GM19099 (cell line): Measurements from ENCODE around the gene FAAH2.

Experiments
- POLR2A ChIP-seq: IDR thresholded peaks from 3 replicates; pipeline ENCODE4 v1.6.1; 2011; ENCODE audit warnings: low read depth; ENCODE audit not compliant: insufficient read length; ENCODE audit errors: extremely low read depth

FAAH2 gene

DNA sequence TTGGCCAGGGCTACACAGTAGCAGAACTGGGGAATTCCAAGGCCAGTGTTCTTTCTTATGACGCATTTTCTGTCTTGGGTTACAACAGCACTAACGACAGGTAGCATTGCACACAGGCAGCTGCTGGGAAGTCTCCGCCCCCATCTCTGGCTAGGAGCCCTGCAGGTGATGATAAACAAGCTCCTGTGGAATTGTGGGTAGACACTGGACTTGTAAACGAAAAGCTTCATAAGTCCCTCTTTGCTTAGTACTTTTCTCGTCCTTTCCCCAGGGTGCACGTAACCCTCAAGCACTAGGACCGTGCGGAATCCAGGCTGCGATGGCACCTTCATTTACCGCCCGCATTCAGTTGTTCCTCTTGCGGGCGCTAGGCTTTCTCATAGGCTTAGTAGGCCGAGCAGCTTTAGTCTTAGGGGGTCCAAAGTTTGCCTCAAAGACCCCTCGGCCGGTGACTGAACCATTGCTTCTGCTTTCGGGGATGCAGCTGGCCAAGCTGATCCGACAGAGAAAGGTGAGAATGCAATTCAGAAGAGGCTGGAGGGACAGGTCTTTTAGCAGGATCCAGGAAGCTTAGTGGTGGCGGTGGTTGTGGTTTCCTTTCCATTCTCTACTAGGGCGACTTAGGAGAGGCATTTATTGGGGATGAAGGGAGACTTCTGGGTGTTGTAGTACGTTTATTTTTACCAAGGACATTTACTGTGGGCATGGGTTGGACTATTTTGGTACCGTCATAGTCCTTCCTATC lies at the start of gene FAAH2:
FAAH2 (plus strand) TSS at position 200 of the 745 bp plus-strand sequence; CDS start at position 320, 120 bp downstream.
- TF ChIP-seq POLR2A: no peak

- TF ChIP-seq POLR2A: no peak
Observed at GRCh38 chrX:57241967-57242366, 44.5 kb upstream of the FAAH2 start.

DNA sequence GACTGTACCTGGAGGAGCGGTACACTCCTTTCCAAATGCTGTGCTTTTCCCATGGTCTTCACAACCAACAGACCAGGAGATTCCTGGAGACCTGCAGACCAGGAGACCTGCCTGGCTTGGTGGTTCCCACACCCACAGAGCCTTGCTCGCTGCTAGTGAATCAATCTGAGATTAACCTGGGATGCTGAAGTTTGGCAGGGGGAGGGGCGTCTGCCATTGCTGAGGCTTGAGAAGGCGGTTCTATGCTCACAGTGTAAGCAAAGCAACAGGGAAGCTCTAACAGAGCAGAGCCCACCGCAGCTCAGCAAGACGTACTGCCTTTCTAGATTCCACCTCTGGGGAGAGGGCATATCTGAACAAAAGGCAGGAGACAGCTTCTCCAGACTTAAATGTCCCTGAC lies 34.5 kb upstream of the FAAH2 start:
- no peak for TF ChIP-seq POLR2A

- no peak for TF ChIP-seq POLR2A
Observed at GRCh38 chrX:57265126-57265525, 21.4 kb upstream of the FAAH2 start.

DNA sequence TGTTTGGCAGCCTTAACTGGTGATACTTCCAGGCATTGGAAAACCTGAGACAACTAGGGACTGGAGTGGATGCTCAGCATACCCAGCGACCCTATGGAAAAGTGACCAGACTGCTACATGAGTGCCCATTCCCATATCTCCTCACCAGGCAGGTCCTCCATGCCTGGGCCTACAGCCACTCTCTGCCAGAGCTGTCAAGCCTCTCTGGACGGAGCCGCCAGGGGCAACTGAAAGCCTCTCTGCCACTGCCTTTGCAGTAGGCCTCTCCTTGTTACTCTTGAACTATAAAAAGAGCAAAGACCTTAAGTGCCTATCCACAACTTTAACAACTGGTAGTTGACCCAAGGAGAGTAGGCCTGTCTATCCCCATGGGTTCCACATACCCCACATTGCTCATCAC lies 20.2 kb upstream of the FAAH2 start:
- no peak for TF ChIP-seq POLR2A

DNA sequence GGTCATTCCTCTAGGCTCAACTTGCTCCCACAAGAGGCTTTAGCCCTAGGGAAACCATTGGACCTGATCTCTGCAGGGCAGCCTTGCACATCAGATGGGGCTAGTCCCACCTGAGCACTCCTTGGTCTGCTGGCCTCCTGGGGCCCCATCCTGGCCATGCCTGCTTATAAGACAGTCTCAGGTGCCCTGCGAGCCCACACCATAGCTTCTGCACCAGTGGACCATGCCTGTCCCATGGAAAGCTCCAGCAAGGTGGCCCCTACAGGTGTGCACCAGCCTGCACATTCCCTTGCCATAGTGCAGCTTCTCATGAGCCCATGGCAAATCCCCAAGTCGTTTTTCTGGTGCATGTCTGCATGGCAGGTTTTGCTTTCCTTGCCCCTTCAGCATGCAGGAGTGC lies 19.6 kb upstream of the FAAH2 start:
- TF ChIP-seq POLR2A: no peak

GRCh38 chrX:57267308-57267707 lies 19.2 kb upstream of the FAAH2 start:
- no peak for TF ChIP-seq POLR2A

- TF ChIP-seq POLR2A: no peak
Observed at GRCh38 chrX:57270980-57271379, 15.5 kb upstream of the FAAH2 start.

GRCh38 chrX:57282568-57282967 lies 3.9 kb upstream of the FAAH2 start:
- TF ChIP-seq POLR2A: no peak

GRCh38 chrX:57285001-57285400 lies 1.5 kb upstream of the FAAH2 start:
- no peak for TF ChIP-seq POLR2A

- TF ChIP-seq POLR2A: no peak
Observed at GRCh38 chrX:57289089-57289488, 2.6 kb downstream of the FAAH2 start.

GRCh38 chrX:57294961-57295360 lies 8.5 kb downstream of the FAAH2 start:
- TF ChIP-seq POLR2A: no peak

- no peak for TF ChIP-seq POLR2A
Observed at GRCh38 chrX:57313583-57314215, 27.2 kb downstream of the FAAH2 start.

GRCh38 chrX:57329008-57329407 lies 42.5 kb downstream of the FAAH2 start:
- TF ChIP-seq POLR2A: no peak

- no peak for TF ChIP-seq POLR2A
Observed at GRCh38 chrX:57353472-57354132, 67.1 kb downstream of the FAAH2 start.

DNA sequence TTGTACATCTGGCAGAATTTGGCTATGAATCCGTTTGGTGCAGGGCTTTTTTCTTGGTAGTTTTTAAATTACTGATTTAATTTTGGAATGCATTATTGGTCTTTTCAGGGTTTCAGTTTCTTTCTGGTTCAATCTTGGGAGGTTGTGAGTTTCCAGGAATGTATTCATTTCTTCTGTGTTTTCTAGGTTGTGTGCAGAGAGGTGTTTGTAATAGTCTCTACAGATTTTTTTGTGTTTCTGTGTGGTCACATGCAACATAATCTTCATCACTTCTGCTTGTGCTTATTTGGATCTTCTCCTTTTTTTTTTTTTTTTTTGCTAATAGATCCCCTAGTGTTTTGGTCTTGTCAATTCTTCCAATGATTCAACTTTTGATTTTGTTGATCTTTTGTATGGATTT lies 77.6 kb downstream of the FAAH2 start:
- TF ChIP-seq POLR2A: no peak
